22Rv1 (cell line): Measurements from ENCODE around the gene CRACR2A.

ENCODE experiments used
- H3K27ac ChIP-seq: fragments of 450-650 bp; 2 replicates; pipeline ENCODE4 v1.5.1; 2017
- CTCF ChIP-seq: fragments of 450-650 bp; IDR thresholded peaks from 2 replicates; pipeline ENCODE4 v1.5.1; 2017; ENCODE audit warnings: mild to moderate bottlenecking
- ZFX ChIP-seq: fragments of 450-650 bp; IDR thresholded peaks from 2 replicates; pipeline ENCODE4 v1.6.1; 2017; ENCODE audit warnings: antibody characterized with exemption, borderline replicate concordance

The CRACR2A gene

GRCh38 chr12:3670083-3670620 lies 82.8 kb downstream of the CRACR2A start:
- TF ChIP-seq ZFX (no peak), CTCF (no peak)
- no peak overlapping the region for H3K27ac ChIP-seq

GRCh38 chr12:3669594-3669993 lies 83.3 kb downstream of the CRACR2A start:
- TF ChIP-seq ZFX (no peak), CTCF (no peak)

GRCh38 chr12:3668479-3669165 lies 84.3 kb downstream of the CRACR2A start:
- no peak overlapping the region for H3K27ac ChIP-seq
- TF ChIP-seq ZFX, result no peak
- no peak for TF ChIP-seq CTCF

More at GRCh38 chr12:3669594-3669993, 83.3 kb downstream of the CRACR2A start:
- H3K27ac ChIP-seq, result no peak overlapping the region

GRCh38 chr12:3667485-3667884 lies 85.4 kb downstream of the CRACR2A start:
- no peak overlapping the region for H3K27ac ChIP-seq
- no peak for TF ChIP-seq ZFX
- TF ChIP-seq CTCF, result no peak

- TF ChIP-seq ZFX, result no peak
- no peak for TF ChIP-seq CTCF
- no peak overlapping the region for H3K27ac ChIP-seq
Observed at GRCh38 chr12:3666441-3666840, 86.5 kb downstream of the CRACR2A start.

GRCh38 chr12:3662521-3662921 lies 90.4 kb downstream of the CRACR2A start:
- TF ChIP-seq CTCF (no peak), ZFX (no peak)

GRCh38 chr12:3661028-3661427 lies 91.9 kb downstream of the CRACR2A start:
- H3K27ac ChIP-seq, result no peak overlapping the region

More at GRCh38 chr12:3662521-3662921, 90.4 kb downstream of the CRACR2A start:
- H3K27ac ChIP-seq, result no peak overlapping the region

More at GRCh38 chr12:3661028-3661427, 91.9 kb downstream of the CRACR2A start:
- no peak for TF ChIP-seq CTCF
